ENCODE measurements around the gene KCNN2. TPM values are rescaled to one million over a fixed set of nuclear protein-coding genes. Genes with fewer than 3 reads are reported as not detected.

KCNN2 gene
- total RNA-seq, 1 donor from 2014 or later: 3.9 TPM

DNA sequence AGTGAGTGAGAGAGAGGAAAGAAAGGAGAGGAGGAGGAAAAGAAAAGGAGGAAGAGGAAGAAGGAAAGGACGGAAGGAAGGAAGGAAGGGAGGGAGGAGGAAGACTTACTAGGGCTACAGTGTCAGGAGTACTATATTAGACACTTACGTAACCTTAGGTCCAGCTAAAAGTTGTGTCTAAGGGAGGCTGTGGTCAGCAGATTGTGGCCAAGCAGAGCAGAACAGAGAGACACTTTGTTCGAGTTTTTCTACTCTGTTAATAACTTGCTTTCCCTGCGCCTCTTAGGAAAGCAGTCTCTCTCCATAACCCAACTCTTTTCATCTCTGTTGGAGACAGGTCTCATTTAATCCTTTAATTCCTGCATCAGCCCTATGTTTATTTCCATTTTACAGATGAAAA is 138.9 kb downstream of the KCNN2 start:
- no peak for DNase-seq (ENCODE audit: low spot score)

DNA sequence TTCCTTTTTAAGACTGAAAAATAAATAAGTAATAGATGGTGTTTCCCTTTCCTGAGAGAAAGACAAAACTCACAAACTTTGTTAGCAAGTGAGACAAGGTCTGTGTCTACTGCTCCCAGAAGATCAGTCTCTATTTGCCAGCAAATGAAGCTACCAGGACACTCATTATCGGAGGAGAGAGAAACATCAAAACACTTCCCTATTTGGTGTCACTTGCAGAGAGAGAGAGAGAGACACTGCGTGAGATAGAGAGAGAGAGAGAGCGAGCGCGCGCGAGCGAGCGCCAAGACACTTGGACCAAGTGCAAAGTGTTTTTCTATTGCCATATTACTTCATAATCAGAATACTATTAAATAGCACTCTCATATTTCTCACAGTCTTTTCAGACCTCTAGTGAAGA is 142.7 kb downstream of the KCNN2 start:
- DNase-seq (ENCODE audit: low spot score): no peak

DNA sequence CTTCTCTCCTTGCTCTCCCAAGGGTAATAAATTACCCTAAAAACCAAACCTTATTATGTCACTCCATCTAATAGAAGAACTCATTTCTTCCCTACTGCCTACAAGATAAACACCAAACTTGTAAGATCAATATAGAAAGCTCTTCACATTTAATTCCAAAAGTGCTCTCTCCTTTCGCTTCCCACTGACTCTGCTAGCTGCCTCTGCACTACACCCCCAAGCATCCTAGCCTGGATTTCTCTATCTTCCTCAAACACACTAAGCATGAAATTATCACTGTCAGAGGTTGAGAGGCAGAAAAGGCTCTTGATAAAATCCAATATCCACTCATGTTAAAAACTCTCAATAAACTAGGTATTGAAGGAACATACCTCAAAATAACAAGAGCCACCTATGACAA is 162.4 kb downstream of the KCNN2 start:
- DNase-seq (ENCODE audit: low spot score): no peak

DNA sequence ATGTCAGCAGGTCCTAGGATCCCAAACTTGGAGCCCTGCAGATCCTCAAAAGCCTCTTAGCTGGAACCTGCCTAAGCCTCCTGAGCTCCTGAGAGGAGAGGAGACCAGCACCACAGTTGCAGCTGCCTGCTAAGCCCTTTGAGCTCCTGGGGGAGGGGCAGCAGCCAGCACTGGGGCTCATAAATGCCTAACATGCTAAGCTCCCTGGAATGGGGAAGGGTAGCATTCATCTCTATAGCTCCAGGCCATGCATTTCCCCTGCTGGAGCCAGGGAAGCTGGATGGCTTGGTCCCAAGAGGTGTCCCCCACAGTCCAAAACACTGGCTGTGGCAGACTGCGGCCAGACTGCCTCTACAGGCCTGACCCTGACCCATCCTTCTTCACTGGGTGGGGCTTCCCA is 182.7 kb downstream of the KCNN2 start:
- DNase-seq (ENCODE audit: low spot score): no peak

Measured in umbilical cord (tissue), 2 donors.